Neutrophil (primary cell): ENCODE data around the gene CD163L1.
"Not testable (repeated sequence)": the region's sequence is repeated elsewhere in the genome, so short reads cannot be mapped to it uniquely, and the experiment has no call there.

Source experiments
- H3K27ac ChIP-seq: fragments of 200-600 bp; sonication (generic); 2 replicates; pipeline ENCODE4 v1.5.1; 2016; ENCODE audit warnings: mild to moderate bottlenecking, moderate library complexity
- H3K27me3 ChIP-seq: fragments of 200-600 bp; sonication (generic); 2 replicates; pipeline ENCODE4 v1.6.0; 2016; ENCODE audit warnings: mild to moderate bottlenecking
- H3K36me3 ChIP-seq: fragments of 200-600 bp; sonication (generic); 2 replicates; pipeline ENCODE4 v1.5.1; 2017
- H3K4me1 ChIP-seq, 2 experiments: fragments of 200-600 bp in 1 of 2; sonication (generic) in 1 of 2; 1 replicate in 1 of 2; 2 replicates in 1 of 2; pipeline versions ENCODE4 v1.5.1 to v1.6.1; 2013 to 2016; ENCODE audit warnings: low read depth in 1 of 2, low read length in 1 of 2, mild to moderate bottlenecking in 1 of 2, moderate library complexity in 1 of 2; ENCODE audit not compliant: control insufficient read depth in 1 of 2, insufficient read depth in 1 of 2
- H3K4me3 ChIP-seq, 2 experiments: fragments of 200-600 bp in 1 of 2; sonication (generic) in 1 of 2; 1 replicate in 1 of 2; 2 replicates in 1 of 2; pipeline ENCODE4 v1.5.1; 2013 to 2016; ENCODE audit warnings: low read depth in 1 of 2, low read length in 1 of 2, mild to moderate bottlenecking in 1 of 2, moderate library complexity in 1 of 2
- H3K9me3 ChIP-seq: fragments of 200-600 bp; sonication (generic); 2 replicates; pipeline ENCODE4 v1.5.1; 2016
- TF ChIP-seq, protein P1 (sequence below): fragments of 200-600 bp; sonication (generic); IDR thresholded peaks from 2 replicates; pipeline ENCODE4 v1.5.1; 2016; ENCODE audit warnings: antibody characterized with exemption

Gene CD163L1

DNA sequence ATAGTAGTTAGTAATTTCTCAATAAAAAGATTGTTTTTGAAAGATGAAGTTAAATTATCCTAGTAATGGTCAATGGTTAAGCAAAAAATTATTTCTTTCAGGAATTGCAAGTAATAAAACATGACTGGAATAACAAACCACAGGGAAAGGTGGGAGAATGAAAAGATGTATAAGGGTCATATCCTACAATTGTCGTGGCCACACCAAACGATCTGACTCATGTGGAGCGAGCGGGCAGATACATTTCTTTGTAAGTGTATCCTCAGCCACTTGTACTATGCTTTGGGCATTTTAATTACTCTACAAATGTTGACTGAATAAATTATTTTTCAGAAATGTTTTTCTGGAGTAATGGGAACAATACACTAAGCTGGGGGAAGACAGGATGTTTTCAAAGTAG, 94.5 kb downstream of the CD163L1 start:
- Histone ChIP-seq H3K36me3 (no peaks in the 10 kb centered on the region), H3K9me3 (no peaks in the 10 kb centered on the region), H3K4me3 (no peak overlapping the region), H3K27me3 (peaks cover 6% of the 10 kb centered on the region), H3K27ac (no peak overlapping the region), H3K4me1 (peaks cover 29 to 42% of the 10 kb centered on the region in 2 experiments)
- TF ChIP-seq, protein P1, sequence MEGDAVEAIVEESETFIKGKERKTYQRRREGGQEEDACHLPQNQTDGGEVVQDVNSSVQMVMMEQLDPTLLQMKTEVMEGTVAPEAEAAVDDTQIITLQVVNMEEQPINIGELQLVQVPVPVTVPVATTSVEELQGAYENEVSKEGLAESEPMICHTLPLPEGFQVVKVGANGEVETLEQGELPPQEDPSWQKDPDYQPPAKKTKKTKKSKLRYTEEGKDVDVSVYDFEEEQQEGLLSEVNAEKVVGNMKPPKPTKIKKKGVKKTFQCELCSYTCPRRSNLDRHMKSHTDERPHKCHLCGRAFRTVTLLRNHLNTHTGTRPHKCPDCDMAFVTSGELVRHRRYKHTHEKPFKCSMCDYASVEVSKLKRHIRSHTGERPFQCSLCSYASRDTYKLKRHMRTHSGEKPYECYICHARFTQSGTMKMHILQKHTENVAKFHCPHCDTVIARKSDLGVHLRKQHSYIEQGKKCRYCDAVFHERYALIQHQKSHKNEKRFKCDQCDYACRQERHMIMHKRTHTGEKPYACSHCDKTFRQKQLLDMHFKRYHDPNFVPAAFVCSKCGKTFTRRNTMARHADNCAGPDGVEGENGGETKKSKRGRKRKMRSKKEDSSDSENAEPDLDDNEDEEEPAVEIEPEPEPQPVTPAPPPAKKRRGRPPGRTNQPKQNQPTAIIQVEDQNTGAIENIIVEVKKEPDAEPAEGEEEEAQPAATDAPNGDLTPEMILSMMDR = no peak

DNA sequence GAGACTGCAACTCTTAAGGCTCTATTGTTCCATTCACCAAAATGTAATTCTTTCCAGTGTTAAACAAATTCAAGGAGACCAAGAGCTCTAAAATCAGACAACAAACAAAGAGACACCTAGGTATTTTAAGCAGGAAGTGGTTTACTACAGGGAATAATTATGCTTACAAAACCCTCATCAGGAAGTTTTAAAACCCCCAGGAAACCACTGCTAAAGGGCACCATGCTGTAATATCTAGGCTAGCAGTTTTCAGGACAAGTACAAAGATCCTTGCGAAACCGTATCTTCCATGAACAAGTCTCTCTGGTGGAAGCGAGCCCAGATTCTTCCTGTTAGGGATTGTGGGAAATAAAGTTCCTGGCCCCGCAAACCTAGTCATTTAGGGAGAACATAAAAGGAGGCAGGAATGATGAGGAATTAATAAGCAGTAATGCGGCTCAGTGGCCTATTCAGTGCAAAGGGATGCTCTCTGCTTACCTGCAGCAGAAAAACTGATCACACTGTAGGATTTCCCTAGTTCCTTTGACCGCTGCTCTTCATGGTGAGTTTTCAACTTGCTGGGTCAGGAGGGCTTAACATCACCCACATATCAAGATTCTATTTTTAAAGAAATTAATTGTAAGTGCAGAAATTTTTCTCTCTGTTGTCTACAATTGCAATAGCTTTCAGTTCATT, 97.3 kb downstream of the CD163L1 start:
- peaks cover 30 to 46% of the 10 kb centered on the region in 2 experiments for H3K4me1 ChIP-seq
- peaks cover 6% of the 10 kb centered on the region for H3K27me3 ChIP-seq
- H3K9me3 ChIP-seq = no peaks in the 10 kb centered on the region
- H3K4me3 ChIP-seq = no peak overlapping the region
- TF ChIP-seq, protein P1 = no peak
- no peaks in the 10 kb centered on the region for H3K36me3 ChIP-seq
- H3K27ac ChIP-seq = peak overlapping the region; percentile 50

DNA sequence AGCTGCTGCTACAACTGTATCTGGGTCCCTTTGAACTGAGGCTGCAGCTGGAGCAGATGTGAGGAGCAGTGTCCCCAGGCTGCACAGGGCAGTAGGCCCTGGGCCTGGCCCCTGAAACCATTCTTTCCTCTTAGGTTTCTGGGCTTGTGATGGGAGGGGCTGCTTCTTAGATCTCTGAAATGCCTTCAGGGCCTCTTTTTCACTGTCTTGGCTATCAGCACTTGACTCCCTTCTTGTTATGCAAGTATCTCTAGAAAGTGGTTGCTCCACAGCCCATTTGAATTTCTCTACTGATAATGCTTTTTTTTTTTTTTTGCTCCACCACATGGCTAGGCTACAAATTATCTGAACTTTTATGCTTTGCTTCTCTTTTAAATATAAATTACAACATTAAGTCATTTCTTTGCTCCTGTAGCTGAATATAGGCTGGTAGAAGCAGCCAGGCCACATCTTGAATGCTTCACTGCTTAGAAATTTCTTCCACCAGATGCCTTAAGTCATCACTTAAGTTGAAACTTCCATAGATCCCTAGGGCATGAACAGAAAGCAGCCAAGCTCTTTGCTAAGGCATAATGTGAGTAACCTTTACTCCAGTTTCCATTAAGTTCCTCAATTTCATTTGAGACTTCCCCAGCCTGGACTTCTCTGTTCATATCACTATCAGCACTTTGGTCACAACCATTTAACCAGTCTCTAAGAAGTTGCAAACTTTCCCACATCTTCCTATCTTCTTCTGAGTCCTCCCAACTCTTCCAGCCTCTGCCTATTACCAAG, 98.9 kb downstream of the CD163L1 start:
- TF ChIP-seq, protein P1 = no peak
- H3K9me3 ChIP-seq = no peaks in the 10 kb centered on the region
- H3K27ac ChIP-seq = peak overlapping the region; percentile 47
- peaks cover 30 to 40% of the 10 kb centered on the region in 2 experiments for H3K4me1 ChIP-seq
- H3K4me3 ChIP-seq = no peak overlapping the region
- peaks cover 2% of the 10 kb centered on the region for H3K27me3 ChIP-seq
- no peaks in the 10 kb centered on the region for H3K36me3 ChIP-seq

DNA sequence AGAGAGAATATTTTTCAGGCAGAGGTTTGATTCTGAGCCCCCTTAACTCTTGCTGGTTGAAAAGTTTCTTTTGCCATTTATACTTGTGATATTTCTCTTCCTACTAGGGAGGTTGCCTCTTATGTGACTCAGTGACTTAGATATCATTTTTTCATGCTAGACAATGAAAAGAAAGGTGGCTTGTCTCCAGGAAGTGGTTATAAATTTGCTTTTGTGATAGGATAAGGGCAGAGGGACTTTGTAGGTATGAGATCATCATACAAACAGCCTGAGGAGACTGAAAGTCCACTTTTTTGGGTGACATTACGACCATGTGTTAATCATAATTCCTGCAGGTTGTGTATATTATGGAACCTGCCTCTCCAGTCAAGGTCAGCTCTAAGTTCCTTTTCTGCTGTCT, 104.3 kb downstream of the CD163L1 start:
- Histone ChIP-seq H3K9me3 (no peaks in the 10 kb centered on the region), H3K4me1 (peaks cover 4 to 9% of the 10 kb centered on the region in 2 experiments), H3K27me3 (no peaks in the 10 kb centered on the region), H3K36me3 (no peaks in the 10 kb centered on the region), H3K27ac (no peak overlapping the region), H3K4me3 (no peak overlapping the region)
- TF ChIP-seq, protein P1 = no peak

DNA sequence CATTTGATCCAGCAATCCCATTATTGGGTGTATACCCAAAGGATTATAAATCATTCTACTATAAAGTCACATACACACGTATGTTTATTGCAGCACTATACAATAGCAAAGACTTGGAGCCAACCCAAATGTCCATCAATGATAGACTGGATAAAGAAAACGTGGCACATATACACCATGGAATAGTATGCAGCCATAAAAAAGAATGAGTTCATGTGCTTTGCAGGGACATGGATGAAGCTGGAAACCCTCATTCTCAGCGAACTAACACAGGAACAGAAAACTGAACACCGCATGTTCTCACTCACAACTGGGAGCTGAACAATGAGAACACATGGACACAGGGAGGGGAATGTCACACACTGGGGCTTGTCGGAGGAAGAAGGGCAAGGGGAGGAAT, 106.2 kb downstream of the CD163L1 start:
- not testable (repeated sequence) for H3K27me3 ChIP-seq, H3K4me3 ChIP-seq, H3K4me1 ChIP-seq, H3K27ac ChIP-seq, H3K36me3 ChIP-seq, H3K9me3 ChIP-seq

DNA sequence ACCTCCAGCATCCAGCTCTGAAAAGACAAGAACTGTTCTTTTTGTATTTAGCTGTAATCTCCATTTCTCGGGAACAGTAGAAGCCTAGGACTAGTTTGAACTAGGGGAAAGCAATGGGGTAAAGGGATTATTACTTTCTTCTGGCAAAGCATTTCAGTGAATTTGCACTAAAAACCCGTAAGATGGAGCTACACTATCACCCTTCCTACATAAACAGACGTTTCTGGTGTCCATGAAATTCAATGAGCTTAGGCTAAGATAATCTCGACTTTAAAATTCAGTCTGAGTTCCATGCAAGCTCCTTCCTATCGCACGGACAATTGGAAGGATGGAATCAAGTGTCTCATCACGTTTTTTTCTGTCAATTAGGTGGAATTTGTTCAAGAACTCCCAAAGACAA, 116.0 kb downstream of the CD163L1 start:
- H3K27me3 ChIP-seq = peaks cover 9% of the 10 kb centered on the region
- no peaks in the 10 kb centered on the region for H3K4me1 ChIP-seq
- no peaks in the 10 kb centered on the region for H3K36me3 ChIP-seq
- H3K27ac ChIP-seq = no peak overlapping the region
- H3K4me3 ChIP-seq = no peak overlapping the region
- TF ChIP-seq, protein P1 = no peak
- H3K9me3 ChIP-seq = no peaks in the 10 kb centered on the region
